Measurements from ENCODE around the gene TK2.
"Not testable (repeated sequence)": the region's sequence is repeated elsewhere in the genome, so short reads cannot be mapped to it uniquely, and the experiment has no call there.

Gene TK2

GRCh38 chr16:66503030-66503429 lies 46.9 kb downstream of the TK2 start:
- DNase-seq (ENCODE audit: low spot score), result no peak

- peak; percentile 74 for DNase-seq (ENCODE audit: low spot score)
Measured at GRCh38 chr16:66502020-66502913, 47.7 kb downstream of the TK2 start.

GRCh38 chr16:66501563-66501962 lies 48.4 kb downstream of the TK2 start:
- not testable (repeated sequence) for DNase-seq (ENCODE audit: low spot score)

DNA sequence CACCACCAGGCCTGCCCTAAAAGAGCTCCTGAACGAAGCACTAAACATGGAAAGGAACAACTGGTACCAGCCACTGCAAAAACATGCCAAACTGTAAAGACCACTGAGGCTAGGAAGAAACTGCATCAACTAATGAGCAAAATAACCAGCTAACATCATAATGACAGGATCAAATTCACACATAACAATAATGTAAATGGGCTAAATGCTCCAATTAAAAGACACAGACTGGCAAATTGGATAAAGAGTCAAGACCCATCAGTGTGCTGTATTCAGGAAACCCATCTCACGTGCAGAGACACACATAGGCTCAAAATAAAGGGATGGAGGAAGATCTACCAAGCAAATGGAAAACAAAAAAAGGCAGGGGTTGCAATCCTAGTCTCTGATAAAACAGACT lies 52.0 kb downstream of the TK2 start:
- DNase-seq (ENCODE audit: low spot score), result not testable (repeated sequence)

GRCh38 chr16:66496226-66496625 lies 53.7 kb downstream of the TK2 start:
- DNase-seq (ENCODE audit: low spot score), result not testable (repeated sequence)

DNA sequence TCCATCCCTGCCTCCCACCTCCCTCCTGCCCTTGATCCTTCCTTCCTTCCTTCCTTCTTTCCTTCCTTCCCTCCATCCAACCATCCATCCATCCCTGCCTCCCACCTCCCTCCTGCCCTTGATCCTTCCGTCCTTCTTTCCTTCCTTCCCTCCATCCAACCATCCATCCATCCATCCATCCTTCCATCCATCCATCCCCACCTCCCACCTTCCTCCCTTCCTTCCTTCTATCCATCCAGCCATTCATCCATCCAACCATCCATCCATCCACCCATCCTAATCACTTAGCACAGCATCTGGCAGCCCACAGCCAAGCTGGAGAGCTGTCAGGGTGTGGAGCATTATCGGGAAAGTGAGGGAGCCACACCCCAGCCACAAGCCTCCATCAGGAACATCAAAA lies 54.5 kb downstream of the TK2 start:
- no peak for DNase-seq (ENCODE audit: low spot score)

GRCh38 chr16:66494916-66495315 lies 55.0 kb downstream of the TK2 start:
- DNase-seq (ENCODE audit: low spot score), result no peak

DNA sequence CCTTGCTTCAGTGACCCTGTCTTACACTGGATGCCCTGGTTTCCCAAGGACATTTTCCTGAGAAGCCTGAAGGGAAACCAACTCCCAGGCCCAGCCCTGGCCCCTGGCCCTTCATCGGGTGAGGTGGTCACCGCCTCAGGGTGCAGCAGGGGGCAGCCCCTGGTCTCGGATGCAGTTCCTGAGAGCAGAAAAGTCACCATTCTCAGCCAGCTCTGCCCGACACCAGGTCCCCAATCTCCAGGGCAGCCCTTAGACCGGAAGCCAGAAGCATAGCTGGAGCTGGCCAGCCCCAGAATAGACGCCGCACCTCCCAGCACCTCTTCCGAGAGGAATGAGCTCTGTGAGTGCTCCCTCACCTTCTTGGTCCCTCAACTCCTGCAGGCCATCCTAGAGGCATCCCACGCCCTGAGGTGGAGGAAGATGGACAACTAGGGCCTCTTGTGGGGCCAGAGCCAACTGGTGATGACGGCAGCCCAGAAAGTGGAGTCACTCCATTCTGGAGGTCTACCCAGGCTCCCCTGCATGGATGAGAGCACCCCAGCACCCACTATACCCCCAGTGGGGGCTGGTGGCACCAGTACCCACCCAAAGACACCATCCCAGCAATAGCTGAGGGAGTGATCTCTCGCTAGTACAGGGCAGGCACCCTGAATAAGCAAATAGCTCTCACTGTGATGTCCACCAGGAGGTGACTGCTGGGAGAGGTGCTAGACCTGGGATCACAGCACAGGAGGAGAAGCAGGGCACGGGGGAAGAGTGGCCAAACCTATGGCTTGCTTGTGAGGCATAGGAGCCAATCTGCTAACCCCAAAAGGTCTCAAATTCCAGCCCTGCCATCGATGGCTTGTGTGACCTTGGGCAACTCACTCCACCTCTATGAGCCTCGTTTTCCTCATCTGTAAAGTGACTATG lies 56.2 kb downstream of the TK2 start:
- no peak for DNase-seq (ENCODE audit: low spot score)

DNA sequence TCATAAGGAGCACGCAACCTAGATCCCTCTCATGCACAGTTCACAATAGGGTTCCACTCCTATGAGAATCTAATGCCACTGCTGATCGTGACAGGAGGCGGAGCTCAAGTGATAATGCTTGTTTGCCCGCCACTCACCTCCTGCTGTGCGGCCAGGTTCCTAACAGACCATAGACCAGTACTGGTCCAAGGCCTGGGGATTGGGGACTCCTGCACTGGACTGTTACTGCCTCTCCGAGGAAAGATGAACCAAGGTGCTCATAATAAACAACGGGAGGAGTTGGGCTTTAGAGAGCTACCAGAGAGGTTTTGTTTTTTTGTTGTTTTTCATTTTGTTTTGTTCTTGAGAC lies 58.2 kb downstream of the TK2 start:
- no peak for DNase-seq (ENCODE audit: low spot score)

- DNase-seq (ENCODE audit: low spot score), result no peak
Measured at GRCh38 chr16:66490774-66491715, 58.9 kb downstream of the TK2 start.

GRCh38 chr16:66489818-66490217 lies 60.1 kb downstream of the TK2 start:
- no peak for DNase-seq (ENCODE audit: low spot score)

- DNase-seq (ENCODE audit: low spot score), result peak; percentile 51
Measured at GRCh38 chr16:66489385-66489784, 60.5 kb downstream of the TK2 start.

DNA sequence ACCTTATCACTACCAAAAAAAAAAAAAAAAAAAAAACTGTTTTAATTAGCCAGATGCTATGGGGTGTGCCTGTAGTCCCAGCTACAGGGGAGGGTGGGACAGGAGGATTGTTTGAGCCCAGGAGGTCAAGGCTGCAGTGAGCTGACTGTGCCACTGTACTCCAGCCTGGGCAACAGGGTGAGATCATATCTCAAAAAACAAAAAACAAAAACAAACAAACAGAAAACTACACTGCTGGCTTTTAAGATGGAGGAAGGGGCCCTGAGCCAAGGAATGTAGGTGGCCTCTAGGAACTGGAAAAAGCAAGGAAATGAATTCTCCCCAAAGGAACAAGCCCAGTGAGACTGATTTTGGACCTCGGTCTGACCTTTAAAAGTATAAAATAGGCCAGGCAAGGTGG lies 61.4 kb downstream of the TK2 start:
- no peak for DNase-seq (ENCODE audit: low spot score)

GRCh38 chr16:66487580-66488275 lies 62.2 kb downstream of the TK2 start:
- DNase-seq (ENCODE audit: low spot score), result no peak

- DNase-seq (ENCODE audit: low spot score), result peak; percentile 61
Measured at GRCh38 chr16:66486773-66487579, 62.9 kb downstream of the TK2 start.

DNA sequence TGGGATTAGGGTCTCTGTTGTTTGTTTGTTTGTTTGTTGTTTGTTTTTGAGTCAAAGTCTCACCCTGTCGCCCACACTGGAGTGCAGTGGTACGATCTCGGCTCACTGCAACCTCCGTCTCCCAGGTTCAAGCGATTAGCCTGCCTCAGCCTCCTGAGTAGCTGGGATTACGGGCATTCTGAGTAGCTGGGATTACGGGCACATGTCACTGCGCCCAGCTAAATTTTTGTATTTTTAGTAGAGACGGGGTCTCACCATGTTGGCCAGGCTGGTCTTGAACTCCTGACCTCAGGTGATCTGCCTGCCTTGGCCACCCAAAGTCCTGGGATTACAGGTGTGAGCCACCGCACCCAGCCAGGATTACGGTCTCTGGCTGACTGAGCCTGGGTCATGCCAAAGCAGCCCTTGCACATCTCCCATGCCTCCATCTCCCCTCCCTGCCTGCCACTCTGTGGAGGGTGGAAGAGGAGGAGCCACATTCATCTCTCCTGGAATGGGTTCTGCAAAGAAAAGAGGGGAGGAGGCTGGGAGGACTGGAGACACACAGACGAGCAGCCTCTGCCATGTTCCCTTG lies 63.6 kb downstream of the TK2 start:
- DNase-seq (ENCODE audit: low spot score), result no peak

DNA sequence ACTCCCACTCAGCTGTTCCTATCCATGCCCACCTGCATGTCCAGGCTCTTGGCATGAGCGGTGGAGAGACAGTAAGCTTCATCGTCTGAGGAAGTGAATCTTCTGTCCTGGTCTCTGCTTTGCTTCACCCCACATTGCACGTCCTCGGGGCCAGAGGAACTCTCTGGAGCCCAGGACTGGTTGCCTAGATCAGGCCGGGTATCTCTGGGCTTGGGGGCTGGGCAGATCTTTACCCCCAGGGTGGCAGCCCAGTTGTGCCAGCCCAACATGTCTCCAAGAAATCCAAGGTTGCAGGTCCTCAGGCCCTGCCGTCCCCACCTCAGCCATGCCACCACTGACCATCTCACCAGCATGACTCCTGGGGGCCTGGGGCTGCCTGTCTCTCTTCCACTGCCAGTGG lies 64.5 kb downstream of the TK2 start:
- DNase-seq (ENCODE audit: low spot score), result no peak

- DNase-seq (ENCODE audit: low spot score), result no peak
Measured at GRCh38 chr16:66484453-66485213, 65.3 kb downstream of the TK2 start.
